GM23248 (cell line): ENCODE results near the gene IKZF2.

Experiments used
- EZH2 ChIP-seq: fragments of 200-600 bp; sonication (generic); IDR thresholded peaks from 2 replicates; pipeline ENCODE4 v1.6.1; 2018; ENCODE audit warnings: antibody characterized with exemption, mild to moderate bottlenecking; ENCODE audit not compliant: insufficient read depth, poor library complexity, severe bottlenecking
- EZH2phosphoT487 ChIP-seq: fragments of 200-600 bp; sonication (generic); IDR thresholded peaks from 2 replicates; pipeline ENCODE4 v1.6.1; 2018; ENCODE audit warnings: antibody characterized with exemption, moderate library complexity, mild to moderate bottlenecking, low read depth; ENCODE audit not compliant: insufficient read depth

GRCh38 chr2:213046431-213046830 lies 105.0 kb downstream of the IKZF2 start:
- TF ChIP-seq EZH2phosphoT487: no peak
- TF ChIP-seq EZH2: no peak
